OCI-M2 (cell line): ENCODE measurements around the gene ALPP.
"Not testable (repeated sequence)": the region's sequence is repeated elsewhere in the genome, so short reads cannot be mapped to it uniquely, and the experiment has no call there.

Source experiments
- DNase-seq: peaks from one replicate; lab custom pipeline; 2025; ENCODE audit not compliant: unreplicated experiment; lab: John Stamatoyannopoulos, UW

ALPP gene

DNA sequence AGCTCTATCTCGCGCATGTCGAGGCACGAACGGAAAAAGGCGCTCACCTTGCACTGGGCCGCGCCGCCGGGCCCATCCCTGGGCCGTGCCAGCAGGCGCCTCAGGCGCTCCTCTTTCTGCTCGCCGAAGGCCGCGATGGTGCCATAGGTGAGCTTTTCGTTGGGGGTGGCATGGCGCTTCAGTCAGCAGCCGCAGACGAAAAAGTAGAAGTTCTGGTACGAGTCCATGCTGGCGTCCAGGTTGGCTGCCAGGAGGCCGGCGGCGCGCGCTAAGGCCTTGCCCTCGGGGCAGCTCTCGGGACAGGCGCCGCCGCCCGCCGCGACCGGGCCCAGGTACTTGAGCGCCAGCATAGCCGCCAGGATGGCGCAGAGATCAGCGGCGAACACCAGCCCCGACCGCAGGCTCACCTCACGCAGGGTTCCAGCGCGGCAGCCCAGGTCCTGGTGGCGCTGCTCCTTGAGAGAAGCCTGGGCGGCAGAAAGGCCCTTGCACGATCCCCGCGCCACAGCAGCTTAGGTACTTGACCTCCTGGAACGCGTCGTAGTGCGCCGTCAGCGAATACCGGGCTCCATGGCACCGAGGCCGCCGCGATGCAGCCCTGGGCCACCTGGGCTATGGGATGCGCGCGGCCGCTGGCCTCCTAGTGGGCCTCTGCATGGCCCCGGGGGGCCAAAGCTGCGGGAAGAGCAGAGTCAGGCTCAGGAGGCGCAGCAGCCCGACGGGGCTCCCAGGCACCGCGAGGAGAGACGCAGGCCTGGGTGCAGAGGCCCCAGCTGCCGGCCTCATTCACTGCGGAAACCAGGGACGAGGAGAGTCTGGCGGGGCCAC lies 40.9 kb downstream of the ALPP start:
- no peak for DNase-seq

DNA sequence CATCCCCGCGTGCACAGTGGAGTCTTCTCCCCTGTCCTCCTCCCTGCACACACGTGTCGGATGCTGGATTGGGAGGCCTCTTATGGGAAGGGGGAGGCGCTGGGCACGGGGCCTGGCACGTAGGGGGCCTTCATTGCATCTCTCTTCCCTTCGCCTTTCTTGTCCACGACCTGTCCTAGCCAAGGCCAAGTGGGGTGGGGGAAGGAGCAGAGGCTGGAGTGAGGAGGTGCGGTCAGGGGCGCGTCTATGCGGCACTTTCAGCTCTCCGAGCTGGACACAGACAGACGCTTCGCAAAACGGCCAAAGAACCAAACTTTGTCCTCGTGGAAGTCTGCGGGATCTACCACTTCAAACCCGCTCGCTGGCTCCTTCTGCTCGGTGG lies 41.5 kb downstream of the ALPP start:
- DNase-seq: no peak

DNA sequence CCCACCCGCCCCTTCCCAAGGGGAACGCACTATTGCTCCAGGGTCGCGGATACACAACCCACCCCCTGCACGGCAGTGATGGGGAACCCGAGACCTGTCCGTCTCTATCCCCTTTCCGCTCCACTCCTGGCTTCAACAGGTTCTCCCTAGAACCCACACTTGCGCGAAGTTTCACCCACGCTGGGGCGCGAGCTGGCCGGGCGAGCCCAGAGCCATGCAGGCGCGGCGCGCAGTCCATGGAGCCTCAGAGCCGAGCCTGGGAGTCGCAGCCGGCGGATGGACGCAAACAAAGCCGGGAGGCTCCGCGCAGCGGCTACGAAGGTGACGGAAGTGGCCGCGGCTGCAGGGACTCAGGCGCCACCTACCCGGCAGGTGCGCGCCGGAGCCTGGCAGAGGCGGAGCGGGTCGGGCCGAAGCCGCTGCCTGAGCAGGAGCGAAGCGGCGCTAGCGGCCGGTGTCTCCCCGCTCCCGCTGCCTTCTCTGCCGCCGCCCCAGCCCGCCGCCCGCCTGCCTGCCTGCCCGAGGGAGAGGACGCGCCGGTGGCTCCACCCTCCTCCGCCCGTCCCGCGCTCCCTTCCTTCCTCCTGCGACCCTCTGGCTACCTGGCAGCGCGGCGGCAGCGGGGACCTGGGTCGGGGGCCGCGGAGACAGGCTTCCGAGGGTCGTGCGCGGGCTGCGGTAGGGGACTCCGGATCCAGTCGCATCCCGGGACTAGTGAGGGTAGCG lies 42.1 kb downstream of the ALPP start:
- DNase-seq: no peak

DNA sequence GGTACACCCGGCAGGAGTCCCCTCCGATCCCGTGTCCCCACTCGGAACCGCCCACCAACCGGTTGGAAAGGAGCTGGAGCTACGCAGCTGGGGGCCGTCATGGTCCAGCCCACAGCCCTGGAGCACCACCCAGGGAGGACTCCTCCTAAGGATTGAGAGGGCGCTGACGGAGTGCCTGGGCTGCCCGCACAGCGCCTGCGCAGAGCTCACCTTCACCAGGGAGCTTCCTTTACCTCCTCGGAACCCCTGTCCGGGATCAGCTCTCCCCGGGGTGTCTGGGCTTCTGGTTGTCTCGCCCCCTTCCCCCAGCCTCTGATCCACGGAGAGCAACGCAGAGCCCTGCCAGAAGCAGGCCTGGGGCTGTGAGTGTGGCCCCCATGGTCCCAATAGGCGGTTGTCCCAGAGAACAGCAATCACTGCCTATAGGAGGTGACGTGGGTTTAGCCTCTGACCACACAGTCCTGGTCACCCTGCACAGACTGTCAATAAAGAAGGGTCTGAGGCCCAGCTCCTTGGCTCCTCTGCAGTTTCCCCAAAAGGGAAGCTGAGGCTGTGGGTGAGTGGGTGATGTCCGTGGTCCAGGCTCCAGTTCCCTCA lies 42.7 kb downstream of the ALPP start:
- DNase-seq: no peak

DNA sequence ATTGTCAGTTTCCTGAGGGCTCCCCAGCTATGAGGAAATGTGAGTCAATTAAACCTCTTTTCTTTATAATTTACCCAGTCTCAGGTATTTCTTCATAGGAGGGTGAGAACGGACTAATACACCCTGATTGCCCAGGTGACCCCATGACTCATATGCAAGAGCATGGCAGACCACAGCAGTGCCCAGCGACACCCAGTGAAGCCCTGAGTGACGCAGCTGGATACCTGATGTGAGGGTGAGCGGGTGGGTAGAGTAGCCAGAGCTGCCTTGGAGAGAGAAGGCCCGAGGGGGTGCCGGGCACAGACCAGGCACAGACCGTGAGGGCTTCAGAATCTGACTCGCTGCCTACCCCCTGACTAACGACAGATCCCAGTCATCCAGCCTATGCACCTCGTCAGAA lies 43.5 kb downstream of the ALPP start:
- no peak for DNase-seq

DNA sequence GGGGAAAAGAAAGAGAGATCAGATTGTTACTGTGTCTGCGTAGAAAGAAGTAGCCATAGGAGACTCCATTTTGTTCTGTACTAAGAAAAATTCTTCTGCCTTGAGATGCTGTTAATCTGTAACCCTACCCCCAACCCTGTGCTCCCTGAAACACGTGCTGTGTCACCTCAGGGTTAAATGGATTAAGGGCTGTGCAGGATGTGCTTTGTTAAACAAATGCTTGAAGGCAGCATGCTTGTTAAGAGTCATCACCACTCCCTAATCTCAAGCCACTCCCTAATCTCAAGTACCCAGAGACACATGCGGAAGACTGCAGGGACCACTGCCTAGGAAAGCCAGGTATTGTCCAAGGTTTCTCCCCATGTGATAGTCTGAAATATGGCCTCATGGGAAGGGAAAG lies 44.4 kb downstream of the ALPP start:
- DNase-seq: not testable (repeated sequence)

DNA sequence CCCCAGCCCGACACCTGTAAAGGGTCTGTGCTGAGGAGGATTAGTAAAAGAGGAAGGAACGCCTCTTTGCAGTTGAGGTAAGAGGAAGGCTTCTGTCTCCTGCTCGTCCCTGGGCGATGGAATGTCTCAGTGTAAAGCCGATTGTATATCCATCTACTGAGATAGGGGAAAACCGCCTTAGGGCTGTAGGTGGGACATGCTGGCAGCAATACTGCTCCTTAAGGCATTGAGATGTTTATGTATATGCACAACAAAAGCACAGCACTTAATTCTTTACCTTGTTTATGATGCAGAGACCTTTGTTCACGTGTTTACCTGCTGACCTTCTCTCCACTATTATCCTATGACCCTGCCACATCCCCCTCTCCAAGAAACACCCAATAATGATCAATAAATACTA lies 44.9 kb downstream of the ALPP start:
- DNase-seq: not testable (repeated sequence)

DNA sequence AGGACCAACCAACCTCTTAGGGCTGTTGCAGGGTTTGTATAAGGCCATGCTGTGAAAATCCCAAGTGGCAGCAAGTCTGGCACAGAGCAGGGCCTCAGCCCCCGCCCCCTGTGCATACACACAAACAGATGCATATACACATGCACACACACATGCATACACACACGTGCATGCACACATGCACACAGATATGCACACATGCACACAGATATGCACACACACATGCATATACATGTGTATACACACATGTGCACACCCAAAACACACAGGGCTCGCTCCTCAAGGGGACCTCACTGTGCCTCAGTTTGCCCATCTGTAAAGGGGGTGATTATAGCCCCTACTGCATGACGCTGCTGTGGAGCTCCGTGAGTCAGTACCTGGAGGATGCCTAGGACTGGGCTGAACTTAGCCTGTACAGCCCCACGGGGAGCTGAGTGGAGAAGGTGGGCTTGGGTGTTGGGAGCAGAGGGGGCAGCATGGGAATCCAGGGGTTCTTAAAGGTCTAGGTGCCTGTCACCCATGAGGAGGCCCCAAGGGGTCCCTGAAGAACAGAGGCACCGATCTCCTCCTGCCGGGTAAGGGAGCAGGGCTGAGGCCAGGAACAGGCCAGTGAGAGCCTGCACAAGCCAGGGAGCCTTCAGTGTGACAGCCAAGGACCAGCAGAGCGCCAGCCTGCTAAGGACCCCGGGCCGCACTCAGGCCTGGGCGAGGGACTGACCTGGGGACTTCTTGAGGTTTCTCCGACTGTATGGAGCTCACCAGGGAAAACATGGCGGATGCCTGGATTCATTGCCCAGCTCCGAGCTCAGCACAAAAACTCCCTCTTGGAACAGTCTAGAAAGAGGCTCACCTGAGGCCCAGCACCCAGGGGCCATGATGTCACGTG lies 53.4 kb downstream of the ALPP start:
- DNase-seq: no peak
